B cell (primary cell): ENCODE results near the gene UBL4A. TPM values are rescaled to one million over a fixed set of nuclear protein-coding genes. Genes with fewer than 3 reads are reported as not detected.
A peak's percentile ranks its signal among the peaks of the same experiment; 100 is the strongest.

Experiments used
- ATAC-seq: fragments of 200-7000 bp; cut with Tn5 transposase; one replicate; pipeline ENCODE4 v1.10.0; 2021; ENCODE audit warnings: low read depth, mild to moderate bottlenecking, moderate number of reproducible peaks, moderate library complexity
- CTCF ChIA-PET: fragments of 350-600 bp; sonication (Branson Sonifier 250); formaldehyde crosslinking; loops from one replicate; lab custom pipeline; 2021; ENCODE audit warnings: antibody characterized with exemption, inconsistent platforms; lab: Charles Lee
- POLR2A ChIA-PET: fragments of 350-600 bp; sonication (Branson Sonifier 250); formaldehyde crosslinking; loops from one replicate; lab custom pipeline; 2021; ENCODE audit warnings: antibody characterized with exemption; lab: Charles Lee
- DNase-seq: peaks from one replicate; pipeline ENCODE4 v3.0.0; 2013
- H2AFZ ChIP-seq: 2 replicates; pipeline ENCODE4 v1.6.1; 2012; ENCODE audit warnings: mild to moderate bottlenecking, low read depth, low read length; ENCODE audit not compliant: insufficient read depth, poor library complexity, severe bottlenecking
- H3K27ac ChIP-seq, 2 donors: 1 replicate in 1 of 2; 2 replicates in 1 of 2; pipeline ENCODE4 v1.5.1; 2012 to 2013; ENCODE audit warnings: low read length in 2 of 2, mild to moderate bottlenecking in 2 of 2, moderate library complexity in 1 of 2
- H3K27me3 ChIP-seq, 4 experiments: fragments of 200-600 bp in 1 of 4; sonication (generic) in 1 of 4; replicated peaks in 1 of 4; 1 replicate in 2 of 4; 2 replicates in 2 of 4; pipeline versions ENCODE4 v1.6.1 to v1.7.0; 2013 to 2016; ENCODE audit warnings: low read length in 3 of 4, mild to moderate bottlenecking in 2 of 4, mixed read lengths in 1 of 4, moderate library complexity in 1 of 4; ENCODE audit not compliant: insufficient read depth in 4 of 4, control insufficient read depth in 3 of 4; ENCODE audit errors: control extremely low read depth in 1 of 4
- H3K36me3 ChIP-seq, 2 experiments: replicated peaks in 1 of 2; 1 replicate in 1 of 2; 2 replicates in 1 of 2; pipeline versions ENCODE4 v1.6.1 to v1.7.1; 2013; ENCODE audit warnings: low read length in 1 of 2; ENCODE audit not compliant: insufficient read depth in 2 of 2, control insufficient read depth in 1 of 2; ENCODE audit errors: control extremely low read depth in 1 of 2, extremely low read depth in 1 of 2
- H3K4me1 ChIP-seq, 2 donors: fragments of 200-600 bp in 1 of 2; sonication (generic) in 1 of 2; 1 replicate in 1 of 2; 2 replicates in 1 of 2; pipeline versions ENCODE4 v1.5.1 to v1.6.1; 2013 to 2017; ENCODE audit warnings: low read length in 2 of 2; ENCODE audit not compliant: control insufficient read depth in 2 of 2, insufficient read depth in 2 of 2
- H3K4me2 ChIP-seq: replicated peaks from 2 replicates; pipeline ENCODE3; 2012; ENCODE audit warnings: mild to moderate bottlenecking, low read depth, low read length; ENCODE audit not compliant: poor library complexity, severe bottlenecking
- H3K4me3 ChIP-seq, 5 experiments: fragments of 200-600 bp in 1 of 5; sonication (generic) in 1 of 5; 1 replicate in 3 of 5; 2 replicates in 2 of 5; pipeline versions ENCODE4 v1.5.1 to v1.7.0; 2011 to 2016; ENCODE audit warnings: low read length in 4 of 5, mild to moderate bottlenecking in 4 of 5, low read depth in 2 of 5, control low read depth in 1 of 5, moderate library complexity in 1 of 5; ENCODE audit not compliant: insufficient read depth in 1 of 5; ENCODE audit errors: control extremely low read depth in 1 of 5, extremely low read depth in 1 of 5
- H3K79me2 ChIP-seq: fragments of 200-600 bp; sonication (generic); one replicate; pipeline ENCODE4 v1.6.0; 2016; ENCODE audit warnings: low read length; ENCODE audit not compliant: control insufficient read depth, insufficient read depth
- H3K9ac ChIP-seq: fragments of 200-600 bp; sonication (generic); 2 replicates; pipeline ENCODE4 v1.6.1; 2017; ENCODE audit warnings: mild to moderate bottlenecking, low read length, moderate library complexity
- H3K9me3 ChIP-seq, 3 donors: one replicate each; pipeline versions ENCODE4 v1.6.1 to v1.7.1; 2013; ENCODE audit warnings: low read length in 2 of 3; ENCODE audit not compliant: control insufficient read depth in 2 of 3, insufficient read depth in 1 of 3; ENCODE audit errors: control extremely low read depth in 1 of 3
- H4K20me1 ChIP-seq: 2 replicates; pipeline ENCODE4 v1.6.0; 2012; ENCODE audit warnings: mild to moderate bottlenecking, low read length; ENCODE audit not compliant: insufficient read depth, control insufficient read depth, poor library complexity, severe bottlenecking
- H3K27ac Mint-ChIP-seq: one replicate; pipeline ENCODE4 v1.8.0; 2021; ENCODE audit warnings: mixed read lengths
- H3K27me3 Mint-ChIP-seq: one replicate; pipeline ENCODE4 v1.8.0; 2021; ENCODE audit warnings: mixed read lengths
- H3K4me1 Mint-ChIP-seq: one replicate; pipeline ENCODE4 v1.8.0; 2021; ENCODE audit warnings: mixed read lengths
- H3K4me3 Mint-ChIP-seq: one replicate; pipeline ENCODE4 v1.8.0; 2021; ENCODE audit warnings: mixed read lengths
- H3K9me3 Mint-ChIP-seq: one replicate; pipeline ENCODE4 v1.8.0; 2022; ENCODE audit warnings: mixed read lengths; ENCODE audit not compliant: insufficient read depth
- CTCF ChIP-seq: fragments of 200-600 bp; IDR thresholded peaks from one replicate; pipeline ENCODE4 v1.8.0; 2022; ENCODE audit warnings: antibody characterized with exemption, mild to moderate bottlenecking
- EZH2 ChIP-seq: IDR thresholded peaks from 2 replicates; pipeline ENCODE4 v1.6.1; 2012; ENCODE audit warnings: borderline replicate concordance, low read depth, mild to moderate bottlenecking, moderate library complexity, low read length; ENCODE audit not compliant: insufficient read depth, poor library complexity, severe bottlenecking
- WGBS: methylation state at CpG from one replicate; pipeline ENCODE4 v1.1.5; 2013; ENCODE audit warnings: missing lambda C conversion rate; ENCODE audit not compliant: insufficient coverage; 5-methylcytosine and 5-hydroxymethylcytosine counted together
- intact Hi-C: fragments of 100-400 bp; cut with micrococcal nuclease; formaldehyde crosslinking; loops from one replicate; pipeline ENCODE4 v1.10.0; 2022
- polyA plus RNA-seq: library from polyadenylated mRNA; depleted of rRNA; stranded (reverse); fragments of >200 nt; gene quantifications from 2 replicates; pipeline ENCODE4 v1.2.3, GENCODE V29; 2012
- total RNA-seq, 2 donors: library from RNA; stranded (reverse); fragments of 120-200 nt in 1 of 2; gene quantifications; 1 replicate in 1 of 2; 2 replicates in 1 of 2; pipeline versions ENCODE4 v1.2.3 to v1.2.4, GENCODE V29; 2013 to 2022

UBL4A gene
- total and polyA plus RNA-seq, 2 donors (not counting 1 experiment from before 2014, with no cell fraction given), result 13.1 to 23.3 TPM

DNA sequence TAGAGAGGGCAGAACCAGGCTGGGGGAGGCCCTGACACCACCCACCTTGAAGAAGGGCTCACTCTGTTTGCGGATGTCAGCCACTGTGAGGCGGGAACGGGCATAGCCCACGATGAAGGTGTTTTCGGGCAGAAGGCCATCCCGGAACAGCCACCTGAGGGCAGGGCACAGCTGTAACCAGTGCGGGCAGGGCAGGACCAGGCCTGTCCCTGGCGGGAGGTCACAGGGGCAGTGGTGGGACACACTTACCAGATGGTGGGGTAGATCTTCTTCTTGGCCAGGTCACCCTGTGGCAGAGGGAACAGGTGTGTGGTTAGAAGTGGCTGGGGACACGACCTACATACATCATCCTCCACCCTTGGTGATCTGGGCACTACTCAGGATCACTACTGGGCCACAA lies 49.5 kb upstream of the UBL4A start:
- Histone ChIP-seq H3K9ac (no peak overlapping the region), H3K4me3 (no peak overlapping the region), H4K20me1 (no peaks in the 10 kb centered on the region), H3K27me3 (no peaks in the 10 kb centered on the region), H3K4me2 (no peak overlapping the region), H3K9me3 (no peaks in the 10 kb centered on the region), H3K36me3 (peaks cover 0 to 18% of the 10 kb centered on the region in 2 experiments), H3K27ac (no peak overlapping the region), H3K4me1 (peaks cover 4 to 8% of the 10 kb centered on the region in 2 donors), H3K79me2 (peaks cover 9% of the 10 kb centered on the region), H2AFZ (no peak overlapping the region)
- TF ChIP-seq EZH2, result no peak
- TF ChIP-seq CTCF, result no peak
- Mint-ChIP-seq H3K27ac (no peak overlapping the region), H3K9me3 (no peaks in the 10 kb centered on the region), H3K4me1 (peaks cover 5% of the 10 kb centered on the region), H3K27me3 (no peaks in the 10 kb centered on the region), H3K4me3 (no peak overlapping the region)
- ATAC-seq (no peak), DNase-seq (no peak)
- 96% methylated on average over 7 of the region's 9 CpGs for WGBS
- CTCF ChIA-PET, result interaction anchor here (0.8 to 5.7 kb wide), 4 partner anchors 162 to 228 kb away, joined by 3 to 45 read pairs (median 3); partner anchors contain the start of gene FLNA
- intact Hi-C loops, result no loop called here
- POLR2A ChIA-PET, result no interaction called here

DNA sequence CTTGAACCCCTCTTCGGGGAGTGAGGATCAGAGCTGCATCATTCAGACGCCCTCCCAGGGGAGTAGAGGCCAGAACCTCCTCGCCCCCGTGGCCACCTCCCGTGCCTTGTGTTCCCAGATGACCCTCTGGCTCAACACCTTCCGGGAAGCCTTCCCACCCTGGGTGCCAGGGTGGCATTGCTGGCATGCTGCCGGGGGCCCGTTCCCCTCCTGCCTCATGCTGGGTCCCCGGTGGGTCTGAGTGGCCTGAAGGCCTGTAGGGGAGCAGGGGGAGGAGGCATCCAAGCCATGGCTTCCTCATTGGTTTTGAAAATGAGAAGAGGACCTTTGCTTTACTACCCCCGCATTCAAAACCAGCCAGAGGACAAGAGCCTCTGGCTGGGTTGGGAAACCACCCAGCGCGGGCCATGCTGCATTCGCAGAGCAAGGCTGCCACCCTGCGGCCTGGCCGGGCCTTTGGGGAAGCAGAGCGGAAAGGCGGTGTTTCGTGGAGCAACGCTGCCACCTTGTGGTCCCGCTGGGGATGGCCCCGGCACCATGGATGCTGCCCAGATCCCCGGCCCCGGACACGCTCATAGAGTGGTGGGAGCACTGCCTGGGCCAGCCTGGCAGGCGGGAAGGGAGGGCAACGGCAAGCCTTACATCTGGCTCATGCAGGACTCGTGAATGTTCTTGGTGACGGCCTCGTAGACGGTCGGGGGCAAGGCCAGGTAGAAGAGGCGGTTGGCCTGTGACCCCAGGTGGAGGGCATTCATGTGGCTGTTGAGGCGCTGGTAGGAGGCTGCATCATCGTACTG lies 48.3 kb upstream of the UBL4A start:
- peak; percentile 88 for DNase-seq
- Histone ChIP-seq H3K9ac (no peak overlapping the region), H3K27me3 (no peaks in the 10 kb centered on the region), H4K20me1 (no peaks in the 10 kb centered on the region), H3K9me3 (no peaks in the 10 kb centered on the region), H3K27ac (peak overlapping the region; percentile 44 to 61), H3K4me1 (peaks cover 4 to 8% of the 10 kb centered on the region in 2 donors), H3K4me3 (no peak overlapping the region), H3K36me3 (peaks cover 0 to 18% of the 10 kb centered on the region in 2 experiments), H2AFZ (no peak overlapping the region), H3K79me2 (peaks cover 9% of the 10 kb centered on the region), H3K4me2 (peak overlapping the region; percentile 55)
- TF ChIP-seq CTCF, result peak; percentile 86
- no peak for TF ChIP-seq EZH2
- Mint-ChIP-seq H3K27ac (peak overlapping the region; percentile 74), H3K27me3 (no peaks in the 10 kb centered on the region), H3K9me3 (no peaks in the 10 kb centered on the region), H3K4me3 (no peak overlapping the region), H3K4me1 (peaks cover 5% of the 10 kb centered on the region)
- ChIA-PET POLR2A (interaction anchor here (0.9 to 3.0 kb wide), 3 partner anchors 76 to 160 kb away, joined by 3 to 11 read pairs (median 3); partner anchors contain the start of gene RPL10), CTCF (interaction anchor here (0.8 to 5.7 kb wide), 4 partner anchors 9 to 587 kb away, joined by 3 to 45 read pairs (median 10); partner anchors contain the start of genes FLNA and RPL10)
- intact Hi-C loops, result loop anchor here (1.0 kb wide), 1 partner anchor 160 kb away; the partner anchor contains the start of gene FLNA
- WGBS, result 37% methylated on average over 26 of the region's 34 CpGs
- peak; percentile 99 for ATAC-seq
